NOMO-1 (cell line): ENCODE results near the gene CCL26.
"Not testable (repeated sequence)": the region's sequence is repeated elsewhere in the genome, so short reads cannot be mapped to it uniquely, and the experiment has no call there.

ENCODE experiments used
- DNase-seq, 2 experiments: peaks; one replicate each; lab custom pipeline; 2025; ENCODE audit not compliant: unreplicated experiment in 2 of 2; lab: John Stamatoyannopoulos, UW

CCL26 gene

GRCh38 chr7:75739796-75740672 is 32.0 kb downstream of the CCL26 start:
- no peak for DNase-seq

- peak; percentile 100 for DNase-seq
These were observed 32.8 kb downstream of the CCL26 start for GRCh38 chr7:75738975-75739795.

- no peak for DNase-seq
These were observed 33.4 kb downstream of the CCL26 start, which contains the start of gene HIP1 for GRCh38 chr7:75738604-75738974. TSS of gene HIP1 (minus strand) at chr7:75738941. CDS start at chr7:75738920, 21 bp downstream.

GRCh38 chr7:75737856-75738603 is 34.0 kb downstream of the CCL26 start:
- DNase-seq: peak; percentile 42 to 53

GRCh38 chr7:75735581-75736350 is 36.2 kb downstream of the CCL26 start:
- DNase-seq: no peak

GRCh38 chr7:75734586-75735458 is 37.2 kb downstream of the CCL26 start:
- no peak for DNase-seq

- DNase-seq: no peak
These were observed 39.0 kb downstream of the CCL26 start for GRCh38 chr7:75732764-75733630.

GRCh38 chr7:75732016-75732521 is 39.9 kb downstream of the CCL26 start:
- no peak for DNase-seq

- peak; percentile 73 to 82 for DNase-seq
These were observed 42.1 kb downstream of the CCL26 start for GRCh38 chr7:75729851-75730274.

- no peak for DNase-seq
These were observed 44.0 kb downstream of the CCL26 start for GRCh38 chr7:75727881-75728593.

- not testable (repeated sequence) for DNase-seq
These were observed 44.7 kb downstream of the CCL26 start for GRCh38 chr7:75727351-75727750.

GRCh38 chr7:75725306-75725705 is 46.7 kb downstream of the CCL26 start:
- DNase-seq: peak; percentile 84 to 92

- no peak for DNase-seq
These were observed 48.6 kb downstream of the CCL26 start for GRCh38 chr7:75723444-75723843.

GRCh38 chr7:75722373-75722772 is 49.6 kb downstream of the CCL26 start:
- no peak for DNase-seq

- DNase-seq: not testable (repeated sequence)
These were observed 50.1 kb downstream of the CCL26 start for GRCh38 chr7:75721922-75722321.

GRCh38 chr7:75721426-75721825 is 50.6 kb downstream of the CCL26 start:
- DNase-seq: no peak

GRCh38 chr7:75719626-75720025 is 52.4 kb downstream of the CCL26 start:
- DNase-seq: no peak
